ENCODE measurements around the gene NR1I3. TPM values are rescaled to one million over a fixed set of nuclear protein-coding genes. Genes with fewer than 3 reads are reported as not detected.

Gene NR1I3, protein sequence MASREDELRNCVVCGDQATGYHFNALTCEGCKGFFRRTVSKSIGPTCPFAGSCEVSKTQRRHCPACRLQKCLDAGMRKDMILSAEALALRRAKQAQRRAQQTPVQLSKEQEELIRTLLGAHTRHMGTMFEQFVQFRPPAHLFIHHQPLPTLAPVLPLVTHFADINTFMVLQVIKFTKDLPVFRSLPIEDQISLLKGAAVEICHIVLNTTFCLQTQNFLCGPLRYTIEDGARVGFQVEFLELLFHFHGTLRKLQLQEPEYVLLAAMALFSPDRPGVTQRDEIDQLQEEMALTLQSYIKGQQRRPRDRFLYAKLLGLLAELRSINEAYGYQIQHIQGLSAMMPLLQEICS
- total RNA-seq (not detected), polyA plus RNA-seq (under 1 TPM in 1 of 2 donors, not detected in 1; 0.17 TPM)
- long read RNA-seq, donor 1 = 0 reads
- long read RNA-seq, donor 2 = 0 reads
- long read RNA-seq, donor 3 = 0 reads
- long read RNA-seq, donor 4 = 0 reads
- long read RNA-seq, donor 5 = 0 reads

DNA sequence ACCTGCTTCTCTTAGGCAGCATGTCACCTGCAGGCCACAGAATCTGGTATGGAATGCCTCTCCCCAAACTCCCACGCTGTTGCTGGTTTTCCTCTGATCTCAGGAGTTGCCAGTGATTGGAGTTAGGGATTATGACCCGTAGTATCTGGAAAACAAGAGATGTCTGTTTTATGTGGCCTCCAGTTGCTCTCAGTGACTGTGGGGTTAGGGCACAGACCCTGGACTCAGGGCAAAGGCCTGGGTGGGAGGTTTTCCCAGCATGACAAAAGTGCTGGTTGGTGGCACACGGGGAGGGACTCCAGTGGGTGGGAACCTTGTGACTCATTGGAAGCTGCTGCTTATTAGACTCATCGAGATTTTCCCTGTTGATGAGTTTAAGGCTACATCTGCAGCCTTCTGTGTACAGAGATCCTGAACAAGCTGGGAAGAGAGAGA is at the start of gene NR1I3:
TSS of gene NR1I3 (minus strand) at position 165 of the 435 bp plus-strand sequence. CDS start 1,638 bp downstream, outside the sequence.
- Histone ChIP-seq H3K9me3 (ENCODE audit: control insufficient read depth in 4 of 4, insufficient read depth in 3 of 4, low read length in 3 of 4) (no peaks in the 10 kb centered on the region), H3K27me3 (ENCODE audit: control insufficient read depth in 3 of 3, insufficient read depth in 3 of 3, low read length in 2 of 3) (peaks cover 0 to 5% (median 0%) of the 10 kb centered on the region in 3 donors), H3K9ac (ENCODE audit: insufficient read depth in 1 of 2, low read length in 2 of 2) (no peak within 1 kb of the TSS), H3K27ac (ENCODE audit: low read depth in 1 of 2, low read length in 1 of 2) (no peak within 1 kb of the TSS), H3K4me3 (no peak within 1 kb of the TSS), H3K36me3 (ENCODE audit: control insufficient read depth in 4 of 4, insufficient read depth in 4 of 4, low read length in 4 of 4) (no peaks in the 10 kb centered on the region), H3K4me1 (ENCODE audit: control insufficient read depth in 5 of 5, insufficient read depth in 5 of 5, low read length in 5 of 5) (no peaks in the 10 kb centered on the region)
- DNase-seq (no peak), ATAC-seq (ENCODE audit: insufficient read depth, low FRiP score) (no peak)
- WGBS, 2 donors = 80 to 92% methylated on average over 4 of the region's 4 CpGs
- TF ChIP-seq, protein P1, sequence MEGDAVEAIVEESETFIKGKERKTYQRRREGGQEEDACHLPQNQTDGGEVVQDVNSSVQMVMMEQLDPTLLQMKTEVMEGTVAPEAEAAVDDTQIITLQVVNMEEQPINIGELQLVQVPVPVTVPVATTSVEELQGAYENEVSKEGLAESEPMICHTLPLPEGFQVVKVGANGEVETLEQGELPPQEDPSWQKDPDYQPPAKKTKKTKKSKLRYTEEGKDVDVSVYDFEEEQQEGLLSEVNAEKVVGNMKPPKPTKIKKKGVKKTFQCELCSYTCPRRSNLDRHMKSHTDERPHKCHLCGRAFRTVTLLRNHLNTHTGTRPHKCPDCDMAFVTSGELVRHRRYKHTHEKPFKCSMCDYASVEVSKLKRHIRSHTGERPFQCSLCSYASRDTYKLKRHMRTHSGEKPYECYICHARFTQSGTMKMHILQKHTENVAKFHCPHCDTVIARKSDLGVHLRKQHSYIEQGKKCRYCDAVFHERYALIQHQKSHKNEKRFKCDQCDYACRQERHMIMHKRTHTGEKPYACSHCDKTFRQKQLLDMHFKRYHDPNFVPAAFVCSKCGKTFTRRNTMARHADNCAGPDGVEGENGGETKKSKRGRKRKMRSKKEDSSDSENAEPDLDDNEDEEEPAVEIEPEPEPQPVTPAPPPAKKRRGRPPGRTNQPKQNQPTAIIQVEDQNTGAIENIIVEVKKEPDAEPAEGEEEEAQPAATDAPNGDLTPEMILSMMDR (IDR thresholded peaks at IDR 0.05; ENCODE audit: control extremely low read depth, extremely low read depth) = no peak

DNA sequence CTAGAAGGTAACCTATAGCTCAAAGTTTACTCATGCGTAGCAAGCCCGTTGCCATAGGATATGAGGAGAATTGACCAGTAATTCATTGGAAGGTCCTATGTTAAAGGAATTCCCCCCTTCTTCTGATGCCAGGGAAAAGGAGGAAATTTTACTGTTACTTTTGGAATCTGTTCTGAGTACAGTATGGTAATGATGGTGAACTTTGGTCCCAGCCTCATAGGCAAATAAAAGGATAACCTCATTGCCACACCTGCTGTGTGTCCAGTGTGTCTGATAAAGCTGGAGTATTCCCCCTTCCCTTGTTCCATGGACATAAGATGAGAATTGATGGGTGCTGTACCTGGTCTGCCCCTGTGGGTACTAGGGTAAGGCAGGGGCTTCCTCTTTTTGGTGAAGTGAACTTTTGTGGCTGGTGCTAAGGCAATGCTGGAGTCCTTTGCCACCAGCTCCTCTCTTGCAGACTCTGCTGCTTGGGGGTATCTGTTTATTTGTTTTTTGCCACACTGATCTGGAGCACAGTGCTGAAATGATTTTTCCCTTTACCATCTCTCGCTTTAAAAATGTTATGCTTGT is 49.6 kb upstream of the NR1I3 start:
- 93 to 97% methylated on average over 3 of the region's 3 CpGs for WGBS, 2 donors
- DNase-seq = no peak

DNA sequence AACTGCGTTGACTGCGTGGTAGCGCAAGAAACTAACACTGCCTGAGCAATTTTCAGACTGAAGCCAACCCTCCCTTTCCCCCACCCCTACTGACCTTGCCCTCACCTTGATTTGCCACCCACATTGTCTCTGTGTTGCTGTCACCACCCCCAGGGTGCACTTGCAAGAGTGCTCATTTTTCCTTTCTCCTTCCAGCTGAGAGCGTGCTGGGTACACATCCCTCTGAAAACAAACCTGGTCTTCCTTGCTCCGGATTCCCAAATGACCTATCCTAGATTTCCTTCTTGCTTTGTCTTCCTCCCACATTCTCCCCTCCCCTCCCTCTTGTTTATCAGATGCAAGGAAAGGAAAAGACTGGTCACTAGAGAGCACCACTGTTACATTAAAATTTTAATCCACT is 47.5 kb upstream of the NR1I3 start:
- Histone ChIP-seq H3K4me1 (ENCODE audit: control insufficient read depth in 5 of 5, insufficient read depth in 5 of 5, low read length in 5 of 5) (no peaks in the 10 kb centered on the region), H3K9me3 (ENCODE audit: control insufficient read depth in 4 of 4, insufficient read depth in 3 of 4, low read length in 3 of 4) (no peaks in the 10 kb centered on the region), H3K36me3 (ENCODE audit: control insufficient read depth in 4 of 4, insufficient read depth in 4 of 4, low read length in 4 of 4) (no peaks in the 10 kb centered on the region), H3K27me3 (ENCODE audit: control insufficient read depth in 3 of 3, insufficient read depth in 3 of 3, low read length in 2 of 3) (no peaks in the 10 kb centered on the region), H3K27ac (ENCODE audit: low read depth in 1 of 2, low read length in 1 of 2) (no peak overlapping the region), H3K4me3 (no peak overlapping the region), H3K9ac (ENCODE audit: insufficient read depth in 1 of 2, low read length in 2 of 2) (no peak overlapping the region)
- DNase-seq (no peak), ATAC-seq (ENCODE audit: insufficient read depth, low FRiP score) (no peak)
- TF ChIP-seq, protein P1 (IDR thresholded peaks at IDR 0.05; ENCODE audit: control extremely low read depth, extremely low read depth) = no peak
- 70 to 81% methylated on average over 5 of the region's 5 CpGs for WGBS, 2 donors

More for the DNA sequence above, 49.6 kb upstream of the NR1I3 start:
- TF ChIP-seq, protein P1 (IDR thresholded peaks at IDR 0.05; ENCODE audit: control extremely low read depth, extremely low read depth) = no peak
- H3K9ac ChIP-seq (ENCODE audit: insufficient read depth in 1 of 2, low read length in 2 of 2) = no peak overlapping the region
- H3K4me1 ChIP-seq (ENCODE audit: control insufficient read depth in 5 of 5, insufficient read depth in 5 of 5, low read length in 5 of 5) = no peaks in the 10 kb centered on the region
- no peak overlapping the region for H3K27ac ChIP-seq (ENCODE audit: low read depth in 1 of 2, low read length in 1 of 2)
- H3K9me3 ChIP-seq (ENCODE audit: control insufficient read depth in 4 of 4, insufficient read depth in 3 of 4, low read length in 3 of 4) = no peaks in the 10 kb centered on the region
- H3K4me3 ChIP-seq = no peak overlapping the region
- no peaks in the 10 kb centered on the region for H3K27me3 ChIP-seq (ENCODE audit: control insufficient read depth in 3 of 3, insufficient read depth in 3 of 3, low read length in 2 of 3)
- H3K36me3 ChIP-seq (ENCODE audit: control insufficient read depth in 4 of 4, insufficient read depth in 4 of 4, low read length in 4 of 4) = no peaks in the 10 kb centered on the region
- ATAC-seq (ENCODE audit: insufficient read depth, low FRiP score) = no peak
